Pulmonary artery endothelial cell (primary cell): Measurements from ENCODE around the gene TBX15. TPM values are rescaled to one million over a fixed set of nuclear protein-coding genes. Genes with fewer than 3 reads are reported as not detected.

ENCODE experiments used
- DNase-seq: peaks from one replicate; pipeline ENCODE4 v3.0.0-alpha.2; 2011; ENCODE audit warnings: low read depth, low spot score
- total RNA-seq: library from RNA; depleted of rRNA; stranded (reverse); fragments of >200 nt; gene quantifications from 2 replicates; pipeline ENCODE4 v1.2.3, GENCODE V29; 2014

Gene TBX15
- total RNA-seq, 1 donor from 2014 or later: not detected

- DNase-seq: no peak
Measured at GRCh38 chr1:119002028-119002686, 14.0 kb upstream of the TBX15 start.

GRCh38 chr1:119001181-119002027 lies 13.3 kb upstream of the TBX15 start:
- no peak for DNase-seq

GRCh38 chr1:119000371-119001180 lies 12.4 kb upstream of the TBX15 start:
- no peak for DNase-seq

- DNase-seq: no peak
Measured at GRCh38 chr1:118999348-119000071, 11.4 kb upstream of the TBX15 start.

- DNase-seq: no peak
Measured at GRCh38 chr1:118998171-118998570, 10.0 kb upstream of the TBX15 start.

- no peak for DNase-seq
Measured at GRCh38 chr1:118997225-118997624, 9.1 kb upstream of the TBX15 start.

- DNase-seq: no peak
Measured at GRCh38 chr1:118995312-118996016, 7.3 kb upstream of the TBX15 start.

- no peak for DNase-seq
Measured at GRCh38 chr1:118993700-118994026, 5.5 kb upstream of the TBX15 start.

GRCh38 chr1:118992868-118993699 lies 4.9 kb upstream of the TBX15 start:
- no peak for DNase-seq

- DNase-seq: no peak
Measured at GRCh38 chr1:118992237-118992825, 4.2 kb upstream of the TBX15 start.

- no peak for DNase-seq
Measured at GRCh38 chr1:118991448-118991847, 3.3 kb upstream of the TBX15 start.

- DNase-seq: no peak
Measured at GRCh38 chr1:118990513-118991152, 2.5 kb upstream of the TBX15 start.

- no peak for DNase-seq
Measured at GRCh38 chr1:118989878-118990378, 1.8 kb upstream of the TBX15 start.

GRCh38 chr1:118989006-118989815 lies 1.1 kb upstream of the TBX15 start:
- DNase-seq: no peak

GRCh38 chr1:118987468-118988185 lies 516 bp downstream of the TBX15 start:
- no peak for DNase-seq

- no peak for DNase-seq
Measured at GRCh38 chr1:118986555-118987467, 1.3 kb downstream of the TBX15 start.
